HepG2 (cell line): ENCODE measurements around the gene TATDN2. TPM values are rescaled to one million over a fixed set of nuclear protein-coding genes. Genes with fewer than 3 reads are reported as not detected.

Source experiments
- FOXJ3 ChIP-seq: sonication (generic); formaldehyde crosslinking; IDR thresholded peaks from 2 replicates; pipeline ENCODE4 v1.4.0; 2020; ENCODE audit warnings: missing genetic modification reagents, mild to moderate bottlenecking, borderline replicate concordance
- WIZ ChIP-seq: sonication (generic); formaldehyde crosslinking; IDR thresholded peaks from 2 replicates; pipeline ENCODE4 v1.5.1; 2020; ENCODE audit warnings: mild to moderate bottlenecking, missing genetic modification reagents
- ZNF274 ChIP-seq: sonication (generic); formaldehyde crosslinking; IDR thresholded peaks from 2 replicates; pipeline ENCODE4 v1.5.1; 2020; ENCODE audit warnings: mild to moderate bottlenecking, missing genetic modification reagents
- ZNF782 ChIP-seq: sonication (generic); formaldehyde crosslinking; IDR thresholded peaks from 2 replicates; pipeline ENCODE4 v1.4.0; 2020; ENCODE audit warnings: missing genetic modification reagents, mild to moderate bottlenecking, borderline replicate concordance
- polyA plus RNA-seq, 8 experiments: library from polyadenylated mRNA; depleted of rRNA in 3 of 8; stranded (reverse) in 7 of 8; unstranded in 1 of 8; fragments of >200 nt; fragmentation: Illumina TruSeq in 4 of 8; extraction: Trizol in 4 of 8; gene quantifications; 2 replicates each; pipeline versions ENCODE4 v1.2.1 to v1.2.3, GENCODE V29; 2011 to 2016; ENCODE audit warnings: low read depth in 4 of 8, missing spikeins in 1 of 8, mixed read lengths in 1 of 8; ENCODE audit not compliant: insufficient read depth in 1 of 8
- total RNA-seq, 5 experiments: library from RNA; depleted of rRNA; stranded (reverse); fragments of >200 nt; fragmentation: Illumina TruSeq; extraction: Trizol; gene quantifications; 2 replicates each; pipeline ENCODE4 v1.2.3, GENCODE V29; 2016; ENCODE audit warnings: low read depth in 1 of 5
- TF ChIP-seq, protein P1 (sequence below): sonication (generic); formaldehyde crosslinking; IDR thresholded peaks from 2 replicates; pipeline ENCODE4 v1.8.0; 2022; ENCODE audit warnings: missing genetic modification reagents, mild to moderate bottlenecking, moderate library complexity, borderline replicate concordance
- TF ChIP-seq, protein P2 (sequence below), 2 experiments: sonication (generic) in 1 of 2; formaldehyde crosslinking in 1 of 2; IDR thresholded peaks; 2 replicates each; pipeline versions ENCODE4 v1.6.1 to v1.9.0; 2014 to 2022; ENCODE audit warnings: antibody characterized with exemption in 1 of 2, borderline replicate concordance in 1 of 2, inconsistent platforms in 1 of 2, low read depth in 1 of 2, missing genetic modification reagents in 1 of 2
- TF ChIP-seq, protein P3 (sequence below): sonication (generic); formaldehyde crosslinking; IDR thresholded peaks from 2 replicates; pipeline ENCODE4 v1.5.1; 2020; ENCODE audit warnings: mild to moderate bottlenecking, missing genetic modification reagents, moderate library complexity
- TF ChIP-seq, protein P4 (sequence below): sonication (generic); formaldehyde crosslinking; IDR thresholded peaks from 2 replicates; pipeline ENCODE4 v1.4.0; 2020; ENCODE audit warnings: mild to moderate bottlenecking, missing genetic modification reagents
- TF ChIP-seq, protein P5 (sequence below): sonication (generic); formaldehyde crosslinking; IDR thresholded peaks from 2 replicates; pipeline ENCODE4 v1.4.0; 2020; ENCODE audit warnings: missing genetic modification reagents, borderline replicate concordance

Gene TATDN2
- total and polyA plus RNA-seq, 2 of the 13 experiments (the other 11 are each of a cell fraction or from before 2014, with no cell fraction given): 12.1 to 21.9 TPM

DNA sequence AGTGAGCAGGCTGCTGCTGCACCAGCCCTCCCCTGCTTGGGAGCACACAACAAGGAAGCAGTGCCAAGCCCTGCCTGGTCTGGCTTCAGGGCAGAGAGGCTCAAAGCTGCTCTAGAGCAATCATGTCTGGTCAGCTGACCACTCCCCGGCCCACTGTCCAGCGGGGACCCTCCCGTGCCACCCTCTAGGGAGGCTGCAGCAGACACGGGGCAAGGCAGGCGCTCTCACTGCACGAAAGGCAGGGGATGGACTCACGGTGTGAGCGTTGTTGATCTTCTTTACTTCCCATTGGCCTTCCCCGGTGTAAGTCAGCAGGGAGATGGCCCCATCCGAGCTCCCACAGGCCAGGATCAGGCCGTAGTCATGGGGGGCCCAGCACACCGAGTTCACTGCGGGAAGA lies 63.5 kb downstream of the TATDN2 start (continued):
- TF ChIP-seq, protein P1, sequence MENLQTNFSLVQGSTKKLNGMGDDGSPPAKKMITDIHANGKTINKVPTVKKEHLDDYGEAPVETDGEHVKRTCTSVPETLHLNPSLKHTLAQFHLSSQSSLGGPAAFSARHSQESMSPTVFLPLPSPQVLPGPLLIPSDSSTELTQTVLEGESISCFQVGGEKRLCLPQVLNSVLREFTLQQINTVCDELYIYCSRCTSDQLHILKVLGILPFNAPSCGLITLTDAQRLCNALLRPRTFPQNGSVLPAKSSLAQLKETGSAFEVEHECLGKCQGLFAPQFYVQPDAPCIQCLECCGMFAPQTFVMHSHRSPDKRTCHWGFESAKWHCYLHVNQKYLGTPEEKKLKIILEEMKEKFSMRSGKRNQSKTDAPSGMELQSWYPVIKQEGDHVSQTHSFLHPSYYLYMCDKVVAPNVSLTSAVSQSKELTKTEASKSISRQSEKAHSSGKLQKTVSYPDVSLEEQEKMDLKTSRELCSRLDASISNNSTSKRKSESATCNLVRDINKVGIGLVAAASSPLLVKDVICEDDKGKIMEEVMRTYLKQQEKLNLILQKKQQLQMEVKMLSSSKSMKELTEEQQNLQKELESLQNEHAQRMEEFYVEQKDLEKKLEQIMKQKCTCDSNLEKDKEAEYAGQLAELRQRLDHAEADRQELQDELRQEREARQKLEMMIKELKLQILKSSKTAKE (CRISPR knock-in tag): no peak
- TF ChIP-seq WIZ (CRISPR knock-in tag): no peak
- TF ChIP-seq ZNF274 (CRISPR knock-in tag): no peak
- TF ChIP-seq, protein P2, sequence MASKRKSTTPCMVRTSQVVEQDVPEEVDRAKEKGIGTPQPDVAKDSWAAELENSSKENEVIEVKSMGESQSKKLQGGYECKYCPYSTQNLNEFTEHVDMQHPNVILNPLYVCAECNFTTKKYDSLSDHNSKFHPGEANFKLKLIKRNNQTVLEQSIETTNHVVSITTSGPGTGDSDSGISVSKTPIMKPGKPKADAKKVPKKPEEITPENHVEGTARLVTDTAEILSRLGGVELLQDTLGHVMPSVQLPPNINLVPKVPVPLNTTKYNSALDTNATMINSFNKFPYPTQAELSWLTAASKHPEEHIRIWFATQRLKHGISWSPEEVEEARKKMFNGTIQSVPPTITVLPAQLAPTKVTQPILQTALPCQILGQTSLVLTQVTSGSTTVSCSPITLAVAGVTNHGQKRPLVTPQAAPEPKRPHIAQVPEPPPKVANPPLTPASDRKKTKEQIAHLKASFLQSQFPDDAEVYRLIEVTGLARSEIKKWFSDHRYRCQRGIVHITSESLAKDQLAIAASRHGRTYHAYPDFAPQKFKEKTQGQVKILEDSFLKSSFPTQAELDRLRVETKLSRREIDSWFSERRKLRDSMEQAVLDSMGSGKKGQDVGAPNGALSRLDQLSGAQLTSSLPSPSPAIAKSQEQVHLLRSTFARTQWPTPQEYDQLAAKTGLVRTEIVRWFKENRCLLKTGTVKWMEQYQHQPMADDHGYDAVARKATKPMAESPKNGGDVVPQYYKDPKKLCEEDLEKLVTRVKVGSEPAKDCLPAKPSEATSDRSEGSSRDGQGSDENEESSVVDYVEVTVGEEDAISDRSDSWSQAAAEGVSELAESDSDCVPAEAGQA (IDR thresholded peaks at IDR 0.05; ENCODE audit: low read depth): no peak
- TF ChIP-seq, protein P2 (CRISPR knock-in tag; IDR thresholded peaks at IDR 0.05; ENCODE audit: borderline replicate concordance): no peak
- TF ChIP-seq, protein P3, sequence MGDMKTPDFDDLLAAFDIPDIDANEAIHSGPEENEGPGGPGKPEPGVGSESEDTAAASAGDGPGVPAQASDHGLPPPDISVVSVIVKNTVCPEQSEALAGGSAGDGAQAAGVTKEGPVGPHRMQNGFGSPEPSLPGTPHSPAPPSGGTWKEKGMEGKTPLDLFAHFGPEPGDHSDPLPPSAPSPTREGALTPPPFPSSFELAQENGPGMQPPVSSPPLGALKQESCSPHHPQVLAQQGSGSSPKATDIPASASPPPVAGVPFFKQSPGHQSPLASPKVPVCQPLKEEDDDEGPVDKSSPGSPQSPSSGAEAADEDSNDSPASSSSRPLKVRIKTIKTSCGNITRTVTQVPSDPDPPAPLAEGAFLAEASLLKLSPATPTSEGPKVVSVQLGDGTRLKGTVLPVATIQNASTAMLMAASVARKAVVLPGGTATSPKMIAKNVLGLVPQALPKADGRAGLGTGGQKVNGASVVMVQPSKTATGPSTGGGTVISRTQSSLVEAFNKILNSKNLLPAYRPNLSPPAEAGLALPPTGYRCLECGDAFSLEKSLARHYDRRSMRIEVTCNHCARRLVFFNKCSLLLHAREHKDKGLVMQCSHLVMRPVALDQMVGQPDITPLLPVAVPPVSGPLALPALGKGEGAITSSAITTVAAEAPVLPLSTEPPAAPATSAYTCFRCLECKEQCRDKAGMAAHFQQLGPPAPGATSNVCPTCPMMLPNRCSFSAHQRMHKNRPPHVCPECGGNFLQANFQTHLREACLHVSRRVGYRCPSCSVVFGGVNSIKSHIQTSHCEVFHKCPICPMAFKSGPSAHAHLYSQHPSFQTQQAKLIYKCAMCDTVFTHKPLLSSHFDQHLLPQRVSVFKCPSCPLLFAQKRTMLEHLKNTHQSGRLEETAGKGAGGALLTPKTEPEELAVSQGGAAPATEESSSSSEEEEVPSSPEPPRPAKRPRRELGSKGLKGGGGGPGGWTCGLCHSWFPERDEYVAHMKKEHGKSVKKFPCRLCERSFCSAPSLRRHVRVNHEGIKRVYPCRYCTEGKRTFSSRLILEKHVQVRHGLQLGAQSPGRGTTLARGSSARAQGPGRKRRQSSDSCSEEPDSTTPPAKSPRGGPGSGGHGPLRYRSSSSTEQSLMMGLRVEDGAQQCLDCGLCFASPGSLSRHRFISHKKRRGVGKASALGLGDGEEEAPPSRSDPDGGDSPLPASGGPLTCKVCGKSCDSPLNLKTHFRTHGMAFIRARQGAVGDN (CRISPR knock-in tag): peak; percentile 16; the same call in 1 of the 2 replicates
- no peak for TF ChIP-seq ZNF782 (CRISPR knock-in tag)
- TF ChIP-seq, protein P4, sequence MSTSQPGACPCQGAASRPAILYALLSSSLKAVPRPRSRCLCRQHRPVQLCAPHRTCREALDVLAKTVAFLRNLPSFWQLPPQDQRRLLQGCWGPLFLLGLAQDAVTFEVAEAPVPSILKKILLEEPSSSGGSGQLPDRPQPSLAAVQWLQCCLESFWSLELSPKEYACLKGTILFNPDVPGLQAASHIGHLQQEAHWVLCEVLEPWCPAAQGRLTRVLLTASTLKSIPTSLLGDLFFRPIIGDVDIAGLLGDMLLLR (CRISPR knock-in tag): no peak
- TF ChIP-seq, protein P5, sequence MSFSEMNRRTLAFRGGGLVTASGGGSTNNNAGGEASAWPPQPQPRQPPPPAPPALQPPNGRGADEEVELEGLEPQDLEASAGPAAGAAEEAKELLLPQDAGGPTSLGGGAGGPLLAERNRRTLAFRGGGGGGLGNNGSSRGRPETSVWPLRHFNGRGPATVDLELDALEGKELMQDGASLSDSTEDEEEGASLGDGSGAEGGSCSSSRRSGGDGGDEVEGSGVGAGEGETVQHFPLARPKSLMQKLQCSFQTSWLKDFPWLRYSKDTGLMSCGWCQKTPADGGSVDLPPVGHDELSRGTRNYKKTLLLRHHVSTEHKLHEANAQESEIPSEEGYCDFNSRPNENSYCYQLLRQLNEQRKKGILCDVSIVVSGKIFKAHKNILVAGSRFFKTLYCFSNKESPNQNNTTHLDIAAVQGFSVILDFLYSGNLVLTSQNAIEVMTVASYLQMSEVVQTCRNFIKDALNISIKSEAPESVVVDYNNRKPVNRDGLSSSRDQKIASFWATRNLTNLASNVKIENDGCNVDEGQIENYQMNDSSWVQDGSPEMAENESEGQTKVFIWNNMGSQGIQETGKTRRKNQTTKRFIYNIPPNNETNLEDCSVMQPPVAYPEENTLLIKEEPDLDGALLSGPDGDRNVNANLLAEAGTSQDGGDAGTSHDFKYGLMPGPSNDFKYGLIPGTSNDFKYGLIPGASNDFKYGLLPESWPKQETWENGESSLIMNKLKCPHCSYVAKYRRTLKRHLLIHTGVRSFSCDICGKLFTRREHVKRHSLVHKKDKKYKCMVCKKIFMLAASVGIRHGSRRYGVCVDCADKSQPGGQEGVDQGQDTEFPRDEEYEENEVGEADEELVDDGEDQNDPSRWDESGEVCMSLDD (CRISPR knock-in tag): no peak
- no peak for TF ChIP-seq FOXJ3 (CRISPR knock-in tag)
